Measurements from ENCODE around the gene HSFX1. TPM values are rescaled to one million over a fixed set of nuclear protein-coding genes. Genes with fewer than 3 reads are reported as not detected.

Gene HSFX1
- total RNA-seq, 1 experiment from 2014 or later, result 0.55 TPM

DNA sequence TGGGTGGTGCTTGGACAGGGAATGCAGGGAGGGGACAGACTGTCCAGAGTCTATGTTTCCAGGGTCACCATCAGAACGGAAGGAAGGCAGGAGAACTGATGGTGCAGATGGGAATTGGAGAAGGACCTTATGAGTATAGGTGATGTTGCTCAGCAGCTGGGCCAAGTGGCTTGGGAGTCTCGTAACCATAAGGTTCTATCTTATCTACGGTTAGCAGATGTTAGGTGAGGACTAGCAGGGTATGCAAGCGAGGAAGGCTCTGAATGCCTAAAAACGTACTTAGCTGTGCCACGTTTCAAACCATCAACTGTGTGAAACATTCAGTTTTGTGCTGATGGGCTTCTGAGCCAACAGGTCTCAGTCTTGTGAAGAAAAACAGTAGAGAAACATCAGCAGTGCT lies 30.2 kb downstream of the HSFX1 start:
- no peak overlapping the region for H2AK5ac ChIP-seq (ENCODE audit: insufficient read length, low read length)
- H4K20me1 ChIP-seq (ENCODE audit: control insufficient read depth, insufficient read depth, insufficient read length), result no peaks in the 10 kb centered on the region
- H3K14ac ChIP-seq (ENCODE audit: insufficient read depth, low read length), result no peak overlapping the region
- H2BK15ac ChIP-seq (ENCODE audit: low read depth, low read length), result no peak overlapping the region
- no peak overlapping the region for H3K56ac ChIP-seq (ENCODE audit: insufficient read length, low read depth, low read length)
- no peak overlapping the region for H2BK12ac ChIP-seq (ENCODE audit: insufficient read length, low read depth, low read length)
- TF ChIP-seq, protein P1, sequence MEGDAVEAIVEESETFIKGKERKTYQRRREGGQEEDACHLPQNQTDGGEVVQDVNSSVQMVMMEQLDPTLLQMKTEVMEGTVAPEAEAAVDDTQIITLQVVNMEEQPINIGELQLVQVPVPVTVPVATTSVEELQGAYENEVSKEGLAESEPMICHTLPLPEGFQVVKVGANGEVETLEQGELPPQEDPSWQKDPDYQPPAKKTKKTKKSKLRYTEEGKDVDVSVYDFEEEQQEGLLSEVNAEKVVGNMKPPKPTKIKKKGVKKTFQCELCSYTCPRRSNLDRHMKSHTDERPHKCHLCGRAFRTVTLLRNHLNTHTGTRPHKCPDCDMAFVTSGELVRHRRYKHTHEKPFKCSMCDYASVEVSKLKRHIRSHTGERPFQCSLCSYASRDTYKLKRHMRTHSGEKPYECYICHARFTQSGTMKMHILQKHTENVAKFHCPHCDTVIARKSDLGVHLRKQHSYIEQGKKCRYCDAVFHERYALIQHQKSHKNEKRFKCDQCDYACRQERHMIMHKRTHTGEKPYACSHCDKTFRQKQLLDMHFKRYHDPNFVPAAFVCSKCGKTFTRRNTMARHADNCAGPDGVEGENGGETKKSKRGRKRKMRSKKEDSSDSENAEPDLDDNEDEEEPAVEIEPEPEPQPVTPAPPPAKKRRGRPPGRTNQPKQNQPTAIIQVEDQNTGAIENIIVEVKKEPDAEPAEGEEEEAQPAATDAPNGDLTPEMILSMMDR (conservative IDR thresholded peaks at IDR 0.05), result no peak
- Mint-ChIP-seq H3K4me1 (peaks cover 11 to 14% of the 10 kb centered on the region in 2 experiments), H3K9me3 (peaks cover 77 to 82% of the 10 kb centered on the region in 2 experiments), H3K36me3 (ENCODE audit: insufficient read depth in 1 of 3, low read depth in 3 of 3) (peaks cover 2 to 3% (median 3%) of the 10 kb centered on the region in 3 experiments; a peak in 4 of 7 replicates), H3K27me3 (ENCODE audit: low read depth) (peaks cover 4% of the 10 kb centered on the region; the same call in 1 of the 2 replicates), H3K4me3 (no peak overlapping the region), H3K27ac (no peak overlapping the region)
- H3K4ac ChIP-seq (ENCODE audit: low read depth, low read length), result no peak overlapping the region
- no peak overlapping the region for H3K9ac ChIP-seq (ENCODE audit: extremely low read depth, insufficient read length, low read length)
- no peak overlapping the region for H4K5ac ChIP-seq (ENCODE audit: insufficient read length, low read depth, low read length)
- H3K23me2 ChIP-seq (ENCODE audit: insufficient read length, low read depth, low read length, poor library complexity, severe bottlenecking), result no peaks in the 10 kb centered on the region
- no peaks in the 10 kb centered on the region for H3K79me2 ChIP-seq (ENCODE audit: insufficient read depth, low read length)
- no peak overlapping the region for H2BK5ac ChIP-seq (ENCODE audit: insufficient read length, low read length)
- H2AFZ ChIP-seq (ENCODE audit: low read length), result no peak overlapping the region
- no peak overlapping the region for H3K27ac ChIP-seq (ENCODE audit: insufficient read length, low read depth, low read length)
- H4K91ac ChIP-seq (ENCODE audit: insufficient read length, low read depth, low read length), result no peak overlapping the region
- H3K23ac ChIP-seq (ENCODE audit: insufficient read length, low read depth, low read length), result no peak overlapping the region
- H3K4me2 ChIP-seq (ENCODE audit: insufficient read depth, insufficient read length, low read length), result no peak overlapping the region
- H3T11ph ChIP-seq (ENCODE audit: low read length), result no peak overlapping the region
- H3K27me3 ChIP-seq (ENCODE audit: insufficient read depth, low read length), result no peaks in the 10 kb centered on the region
- H3K79me1 ChIP-seq (ENCODE audit: insufficient read depth, low read depth, low read length, poor library complexity, severe bottlenecking), result no peaks in the 10 kb centered on the region
- H2BK20ac ChIP-seq (ENCODE audit: low read depth, low read length, poor library complexity, severe bottlenecking), result no peak overlapping the region
- no peak overlapping the region for H4K8ac ChIP-seq (replicated peaks; ENCODE audit: insufficient read length, low read depth, low read length)
- no CpG with 5 or more reads among the region's 6 CpGs for WGBS (ENCODE audit: extremely low coverage, insufficient read length, low lambda C conversion rate)
- H2BK120ac ChIP-seq (ENCODE audit: low read depth, low read length, poor library complexity, severe bottlenecking), result no peak overlapping the region
- H3K4me1 ChIP-seq (ENCODE audit: insufficient read depth, low read length), result peaks cover 2% of the 10 kb centered on the region; the same call in 1 of the 2 replicates
- DNase-seq, result no peak
- H3K9me3 ChIP-seq (ENCODE audit: control insufficient read depth, low read depth, low read length), result peaks cover 60% of the 10 kb centered on the region
- H3K18ac ChIP-seq (ENCODE audit: insufficient read length, low read depth, low read length), result no peak overlapping the region

All from H9 (cell line).